ENCODE measurements around the gene OXLD1.

Gene OXLD1

DNA sequence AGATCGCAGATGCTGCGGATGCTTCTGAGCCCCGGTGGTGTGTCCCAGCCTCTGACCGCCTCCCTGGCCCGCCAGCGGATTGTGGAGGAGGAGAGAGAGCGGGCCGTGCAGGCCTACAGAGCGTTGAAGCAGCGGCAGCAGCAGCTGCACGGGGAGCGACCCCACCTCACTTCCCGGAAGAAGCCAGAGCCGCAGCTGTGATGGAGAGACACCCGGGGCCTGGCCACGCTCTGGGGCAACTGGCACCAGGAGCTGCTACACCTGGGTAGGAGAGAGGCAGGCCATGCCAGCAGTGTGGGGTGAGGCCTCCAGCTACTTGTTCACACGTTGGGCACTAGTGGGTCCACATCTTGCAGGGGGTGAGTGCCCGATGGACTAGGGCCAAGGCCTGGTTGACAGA lies 6.1 kb upstream of the OXLD1 start:
- H3K36me3 ChIP-seq (replicated peaks): peaks cover 50% of the 10 kb centered on the region
- TF ChIP-seq, protein P1, sequence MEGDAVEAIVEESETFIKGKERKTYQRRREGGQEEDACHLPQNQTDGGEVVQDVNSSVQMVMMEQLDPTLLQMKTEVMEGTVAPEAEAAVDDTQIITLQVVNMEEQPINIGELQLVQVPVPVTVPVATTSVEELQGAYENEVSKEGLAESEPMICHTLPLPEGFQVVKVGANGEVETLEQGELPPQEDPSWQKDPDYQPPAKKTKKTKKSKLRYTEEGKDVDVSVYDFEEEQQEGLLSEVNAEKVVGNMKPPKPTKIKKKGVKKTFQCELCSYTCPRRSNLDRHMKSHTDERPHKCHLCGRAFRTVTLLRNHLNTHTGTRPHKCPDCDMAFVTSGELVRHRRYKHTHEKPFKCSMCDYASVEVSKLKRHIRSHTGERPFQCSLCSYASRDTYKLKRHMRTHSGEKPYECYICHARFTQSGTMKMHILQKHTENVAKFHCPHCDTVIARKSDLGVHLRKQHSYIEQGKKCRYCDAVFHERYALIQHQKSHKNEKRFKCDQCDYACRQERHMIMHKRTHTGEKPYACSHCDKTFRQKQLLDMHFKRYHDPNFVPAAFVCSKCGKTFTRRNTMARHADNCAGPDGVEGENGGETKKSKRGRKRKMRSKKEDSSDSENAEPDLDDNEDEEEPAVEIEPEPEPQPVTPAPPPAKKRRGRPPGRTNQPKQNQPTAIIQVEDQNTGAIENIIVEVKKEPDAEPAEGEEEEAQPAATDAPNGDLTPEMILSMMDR (IDR thresholded peaks at IDR 0.05; ENCODE audit: low read depth, low read length, missing control alignments): no peak
- in situ Hi-C loops (cut with HindIII; ENCODE audit: low pct_ligation_motif_present, low sequenced_read_pairs): no loop called here
- no peak for DNase-seq
- no peak overlapping the region for H3K4me3 ChIP-seq (ENCODE audit: low read depth, low read length)
- H3K27me3 ChIP-seq (replicated peaks): no peaks in the 10 kb centered on the region
- H3K27ac ChIP-seq: no peak overlapping the region

DNA sequence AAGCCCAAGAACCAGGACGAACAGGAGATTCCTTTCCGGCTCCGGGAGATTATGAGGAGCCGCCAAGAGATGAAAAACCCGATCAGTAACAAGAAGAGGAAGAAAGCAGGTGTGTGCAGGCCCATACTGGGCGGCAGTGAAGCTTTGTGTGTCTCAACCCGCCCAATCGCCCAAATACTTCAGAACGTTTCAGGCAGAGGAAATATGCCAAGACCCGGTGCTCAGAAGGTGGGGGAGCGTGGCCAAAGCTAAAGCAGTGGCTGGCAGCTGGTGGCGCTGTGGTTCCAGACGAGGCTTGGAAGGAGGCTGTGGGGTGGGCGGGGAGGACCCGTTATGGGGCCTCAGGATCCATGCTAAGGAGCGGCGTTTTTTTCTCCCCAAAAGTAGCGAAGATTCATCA lies 1.3 kb upstream of the OXLD1 start:
- Histone ChIP-seq H3K4me3 (ENCODE audit: low read depth, low read length) (no peak overlapping the region), H3K27me3 (replicated peaks) (no peaks in the 10 kb centered on the region), H3K27ac (no peak overlapping the region), H3K36me3 (replicated peaks) (peaks cover 38% of the 10 kb centered on the region)
- in situ Hi-C loops (cut with HindIII; ENCODE audit: low pct_ligation_motif_present, low sequenced_read_pairs): no loop called here
- no peak for DNase-seq
- TF ChIP-seq, protein P1 (IDR thresholded peaks at IDR 0.05; ENCODE audit: low read depth, low read length, missing control alignments): no peak

DNA sequence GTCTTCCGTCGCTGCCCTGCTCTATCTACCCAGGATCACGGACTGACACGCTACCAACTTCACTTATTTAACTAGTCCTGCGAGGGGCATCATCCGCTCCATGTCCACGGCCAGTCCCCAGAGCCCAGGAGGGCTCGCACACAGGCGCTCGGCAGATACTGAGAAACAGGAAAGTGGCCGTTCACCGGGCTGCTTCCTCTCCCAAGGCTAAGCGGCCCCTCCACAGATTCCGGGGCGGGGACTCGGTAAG lies 388 bp downstream of the OXLD1 start:
- DNase-seq: peak; percentile 11
- peaks cover 20% of the 10 kb centered on the region for H3K36me3 ChIP-seq (replicated peaks)
- TF ChIP-seq, protein P1 (IDR thresholded peaks at IDR 0.05; ENCODE audit: low read depth, low read length, missing control alignments): no peak
- H3K27ac ChIP-seq: peak overlapping the region; percentile 51
- in situ Hi-C loops (cut with HindIII; ENCODE audit: low pct_ligation_motif_present, low sequenced_read_pairs): no loop called here
- peak overlapping the region; percentile 89 for H3K4me3 ChIP-seq (ENCODE audit: low read depth, low read length)
- H3K27me3 ChIP-seq (replicated peaks): no peaks in the 10 kb centered on the region

DNA sequence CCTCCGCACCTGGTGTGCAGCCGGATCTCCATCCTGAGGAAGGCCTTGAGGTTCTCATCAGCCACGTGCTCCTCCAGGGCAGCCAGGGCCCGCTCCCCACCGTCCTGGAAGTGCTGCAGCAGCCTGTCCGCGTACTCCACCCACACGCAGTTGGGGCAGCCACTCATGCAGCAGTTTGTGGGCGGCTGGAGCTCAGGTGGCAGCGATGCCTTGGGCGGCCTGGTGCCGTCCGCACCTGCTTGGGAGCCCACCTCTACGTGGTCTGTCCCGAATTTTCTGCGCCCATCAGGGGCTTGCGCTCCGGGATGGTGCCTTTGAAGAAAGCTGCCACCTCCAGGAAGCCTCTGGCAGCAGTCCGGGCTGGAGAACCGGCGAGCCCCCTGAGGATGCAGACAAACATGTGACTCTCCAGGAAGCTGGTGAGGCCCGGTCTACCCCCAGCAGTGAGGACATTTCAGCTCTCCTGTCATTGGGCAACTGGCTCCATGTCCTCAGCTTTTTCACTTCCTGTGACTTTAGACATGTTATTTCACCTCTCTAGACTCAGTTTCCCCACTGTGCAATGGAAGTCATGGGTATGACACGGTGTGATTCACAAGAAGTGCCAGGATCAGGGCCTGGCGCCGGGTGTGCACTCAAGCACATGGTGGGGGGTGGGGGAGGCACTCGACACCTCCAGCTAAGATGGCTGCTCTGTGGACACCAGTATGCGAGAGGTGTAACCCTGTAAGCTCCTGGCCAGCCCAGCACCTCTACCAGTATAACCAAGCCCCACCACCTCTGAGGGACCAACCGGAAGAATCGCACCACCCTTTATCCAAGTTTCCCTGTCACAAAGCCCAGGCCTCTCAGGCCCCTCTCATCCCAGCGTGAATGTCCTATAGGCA lies 957 bp downstream of the OXLD1 start:
- Histone ChIP-seq H3K36me3 (replicated peaks) (peaks cover 18% of the 10 kb centered on the region), H3K4me3 (ENCODE audit: low read depth, low read length) (peak overlapping the region; percentile 89), H3K27ac (peak overlapping the region; percentile 51), H3K27me3 (replicated peaks) (no peaks in the 10 kb centered on the region)
- peak; percentile 15 for DNase-seq
- in situ Hi-C loops (cut with HindIII; ENCODE audit: low pct_ligation_motif_present, low sequenced_read_pairs): no loop called here
- TF ChIP-seq, protein P1 (IDR thresholded peaks at IDR 0.05; ENCODE audit: low read depth, low read length, missing control alignments): no peak

DNA sequence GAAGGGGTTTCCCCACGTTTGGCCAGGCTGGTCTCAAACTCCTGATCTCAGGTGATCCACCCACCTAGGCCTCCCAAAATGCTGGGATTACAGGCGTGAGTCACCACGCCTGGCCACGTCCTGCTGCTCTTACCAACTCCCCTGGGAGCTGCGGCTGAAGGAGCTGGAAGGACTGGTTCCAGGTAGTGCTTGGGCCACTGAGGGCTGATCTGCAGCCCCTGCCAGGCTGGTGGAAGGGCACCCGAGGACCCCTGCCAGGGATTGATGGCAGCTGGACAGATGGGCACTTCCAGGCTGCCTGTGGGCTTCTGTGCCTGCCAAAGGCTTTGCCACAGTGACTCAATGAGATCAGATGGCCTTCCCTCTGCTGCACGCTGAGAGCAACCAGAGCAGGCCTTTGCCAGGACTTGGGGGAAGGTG lies 2.3 kb downstream of the OXLD1 start:
- peaks cover 5% of the 10 kb centered on the region for H3K36me3 ChIP-seq (replicated peaks)
- TF ChIP-seq, protein P1 (IDR thresholded peaks at IDR 0.05; ENCODE audit: low read depth, low read length, missing control alignments): no peak
- H3K4me3 ChIP-seq (ENCODE audit: low read depth, low read length): no peak overlapping the region
- no peak overlapping the region for H3K27ac ChIP-seq
- H3K27me3 ChIP-seq (replicated peaks): no peaks in the 10 kb centered on the region
- in situ Hi-C loops (cut with HindIII; ENCODE audit: low pct_ligation_motif_present, low sequenced_read_pairs): no loop called here
- no peak for DNase-seq

DNA sequence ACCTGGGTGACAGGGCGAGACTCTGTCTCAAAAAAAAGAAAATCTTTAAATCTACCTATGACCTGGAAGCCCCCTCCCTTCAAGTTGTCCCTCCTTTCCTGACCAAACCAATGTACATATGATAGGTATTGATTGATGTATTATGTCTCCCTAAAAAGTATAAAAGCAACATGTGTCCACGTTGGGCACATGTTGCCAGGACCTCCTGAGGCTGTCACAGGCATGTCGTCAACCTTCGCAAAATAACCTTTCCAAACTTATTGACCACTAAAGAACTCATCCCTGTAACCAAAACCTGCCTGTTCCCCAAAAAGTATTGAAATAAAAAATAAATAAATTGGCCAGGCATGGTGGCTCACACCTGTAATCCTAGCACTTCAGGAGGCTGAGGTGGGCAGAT lies 4.4 kb downstream of the OXLD1 start:
- in situ Hi-C loops (cut with HindIII; ENCODE audit: low pct_ligation_motif_present, low sequenced_read_pairs): no loop called here
- no peak for DNase-seq
- peaks cover 5% of the 10 kb centered on the region for H3K36me3 ChIP-seq (replicated peaks)
- no peak overlapping the region for H3K4me3 ChIP-seq (ENCODE audit: low read depth, low read length)
- TF ChIP-seq, protein P1 (IDR thresholded peaks at IDR 0.05; ENCODE audit: low read depth, low read length, missing control alignments): no peak
- no peak overlapping the region for H3K27ac ChIP-seq
- H3K27me3 ChIP-seq (replicated peaks): no peaks in the 10 kb centered on the region
